H1 (cell line): ENCODE measurements around the gene PAWR. TPM values are rescaled to one million over a fixed set of nuclear protein-coding genes. Genes with fewer than 3 reads are reported as not detected.
"Not testable (repeated sequence)": the region's sequence is repeated elsewhere in the genome, so short reads cannot be mapped to it uniquely, and the experiment has no call there.

Experiments used
- CTCF ChIA-PET: fragments of 300-600 bp; sonication (Branson Sonifier 250); formaldehyde crosslinking; loops from one replicate; lab custom pipeline; 2021; ENCODE audit not compliant: partially characterized antibody; lab: Charles Lee
- POLR2A ChIA-PET: fragments of 300-600 bp; sonication (Branson Sonifier 250); formaldehyde crosslinking; loops from one replicate; lab custom pipeline; 2021; ENCODE audit warnings: inconsistent platforms; ENCODE audit not compliant: partially characterized antibody; lab: Charles Lee
- DNase-seq, 2 experiments: peaks; one replicate each; pipeline versions ENCODE4 v3.0.0 to v3.0.0-alpha.2; 2010 to 2022; ENCODE audit warnings: low spot score in 2 of 2, low read depth in 1 of 2, mixed read lengths in 1 of 2
- FAIRE-seq: peaks from 2 replicates; lab custom pipeline; 2011; peaks lifted over from hg19 to GRCh38; lab: Jason Lieb, UNC
- H2AFZ ChIP-seq: 2 replicates; pipeline ENCODE4 v1.8.1; 2012; ENCODE audit warnings: low read length, inconsistent platforms
- H2AK5ac ChIP-seq: 2 replicates; pipeline ENCODE4 v1.6.1; 2013; ENCODE audit warnings: low read depth, low read length
- H2BK120ac ChIP-seq: replicated peaks from 2 replicates; pipeline ENCODE3; 2013; ENCODE audit warnings: low read depth, low read length, inconsistent platforms
- H2BK12ac ChIP-seq: 2 replicates; pipeline ENCODE4 v1.6.1; 2013; ENCODE audit warnings: low read depth, low read length
- H2BK15ac ChIP-seq: 2 replicates; pipeline ENCODE4 v1.6.1; 2013; ENCODE audit warnings: low read length
- H2BK20ac ChIP-seq: 2 replicates; pipeline ENCODE4 v1.6.1; 2013; ENCODE audit warnings: low read length
- H2BK5ac ChIP-seq: 2 replicates; pipeline ENCODE4 v1.6.1; 2013; ENCODE audit warnings: low read depth, low read length
- H3K14ac ChIP-seq: 2 replicates; pipeline ENCODE4 v1.6.1; 2013; ENCODE audit warnings: inconsistent platforms; ENCODE audit not compliant: insufficient read length
- H3K18ac ChIP-seq: 2 replicates; pipeline ENCODE4 v1.6.1; 2013; ENCODE audit warnings: low read length; ENCODE audit errors: extremely low read depth
- H3K23ac ChIP-seq: 2 replicates; pipeline ENCODE4 v1.6.1; 2013; ENCODE audit warnings: inconsistent platforms; ENCODE audit not compliant: insufficient read length
- H3K23me2 ChIP-seq: 2 replicates; pipeline ENCODE4 v1.6.1; 2013; ENCODE audit warnings: low read depth, low read length
- H3K27ac ChIP-seq: 2 replicates; pipeline ENCODE4 v1.6.1; 2011; ENCODE audit warnings: low read depth, low read length, inconsistent platforms
- H3K27me3 ChIP-seq, 4 experiments: replicated peaks in 1 of 4; 1 replicate in 1 of 4; 2 replicates in 3 of 4; pipeline versions ENCODE4 v1.6.1 to v1.8.1; 2011 to 2013; ENCODE audit warnings: low read length in 3 of 4, mild to moderate bottlenecking in 3 of 4, inconsistent platforms in 2 of 4, mixed read lengths in 2 of 4, moderate library complexity in 1 of 4; ENCODE audit not compliant: control insufficient read depth in 3 of 4, insufficient read depth in 3 of 4; ENCODE audit errors: extremely low read depth in 1 of 4
- H3K36me3 ChIP-seq, 4 experiments: 2 replicates each; pipeline versions ENCODE4 v1.6.1 to v1.8.1; 2011 to 2013; ENCODE audit warnings: mild to moderate bottlenecking in 4 of 4, low read length in 3 of 4, moderate library complexity in 2 of 4, control low read depth in 1 of 4, inconsistent platforms in 1 of 4; ENCODE audit not compliant: insufficient read depth in 4 of 4, control insufficient read depth in 2 of 4
- H3K4ac ChIP-seq: replicated peaks from 2 replicates; pipeline ENCODE3; 2013; ENCODE audit warnings: low read length, low read depth, mixed read lengths, inconsistent platforms; ENCODE audit not compliant: insufficient read length
- H3K4me1 ChIP-seq, 4 experiments: replicated peaks in 1 of 4; 1 replicate in 1 of 4; 2 replicates in 3 of 4; pipeline versions ENCODE4 v1.6.1 to v1.8.1; 2011 to 2013; ENCODE audit warnings: low read length in 3 of 4, inconsistent platforms in 2 of 4, mixed read lengths in 1 of 4; ENCODE audit not compliant: insufficient read depth in 4 of 4, control insufficient read depth in 3 of 4
- H3K4me2 ChIP-seq, 2 experiments: 2 replicates each; pipeline versions ENCODE4 v1.6.1 to v1.8.1; 2011 to 2013; ENCODE audit warnings: low read depth in 2 of 2, low read length in 2 of 2, control low read depth in 1 of 2, inconsistent platforms in 1 of 2, mild to moderate bottlenecking in 1 of 2; ENCODE audit not compliant: insufficient read depth in 1 of 2
- H3K4me3 ChIP-seq, 4 experiments: fragments of 200-600, 300-600 bp in 1 of 4; sonication (generic), shearing (Covaris generic), sonication (Bioruptor Twin) in 1 of 4; 2 replicates each; pipeline versions ENCODE4 v1.5.1 to v1.8.1; 2011 to 2016; ENCODE audit warnings: low read length in 4 of 4, low read depth in 3 of 4, control low read depth in 2 of 4, inconsistent platforms in 2 of 4, mild to moderate bottlenecking in 2 of 4, mixed read lengths in 1 of 4, moderate library complexity in 1 of 4; ENCODE audit not compliant: insufficient read depth in 2 of 4; ENCODE audit errors: extremely low read depth in 1 of 4
- H3K56ac ChIP-seq: replicated peaks from 2 replicates; pipeline ENCODE3; 2013; ENCODE audit warnings: low read depth, mild to moderate bottlenecking, mixed read lengths, low read length, inconsistent platforms; ENCODE audit not compliant: insufficient read length
- H3K79me1 ChIP-seq: 2 replicates; pipeline ENCODE4 v1.6.1; 2013; ENCODE audit warnings: low read depth, low read length, control low read depth
- H3K79me2 ChIP-seq, 2 experiments: 2 replicates each; pipeline versions ENCODE4 v1.6.1 to v1.8.1; 2012 to 2013; ENCODE audit warnings: low read length in 2 of 2, mild to moderate bottlenecking in 2 of 2, inconsistent platforms in 1 of 2; ENCODE audit not compliant: insufficient read depth in 2 of 2, control insufficient read depth in 1 of 2
- H3K9ac ChIP-seq, 4 experiments: replicated peaks in 1 of 4; 1 replicate in 1 of 4; 2 replicates in 3 of 4; pipeline versions ENCODE4 v1.6.1 to v1.8.1; 2011 to 2013; ENCODE audit warnings: low read depth in 3 of 4, low read length in 3 of 4, control low read depth in 2 of 4, mild to moderate bottlenecking in 2 of 4, moderate library complexity in 2 of 4, inconsistent platforms in 1 of 4; ENCODE audit errors: extremely low read depth in 1 of 4
- H3K9me3 ChIP-seq, 2 experiments: 2 replicates each; pipeline versions ENCODE4 v1.6.1 to v1.8.1; 2012 to 2013; ENCODE audit warnings: mild to moderate bottlenecking in 2 of 2, moderate library complexity in 2 of 2, control low read depth in 1 of 2, inconsistent platforms in 1 of 2, low read depth in 1 of 2, low read length in 1 of 2, mixed read lengths in 1 of 2; ENCODE audit not compliant: insufficient read depth in 2 of 2
- H4K20me1 ChIP-seq, 2 experiments: replicated peaks in 1 of 2; 2 replicates each; pipeline versions ENCODE3 to v1.8.1; 2011 to 2013; ENCODE audit warnings: inconsistent platforms in 2 of 2, low read length in 2 of 2, mild to moderate bottlenecking in 1 of 2; ENCODE audit not compliant: insufficient read depth in 2 of 2, control insufficient read depth in 1 of 2
- H4K5ac ChIP-seq: 2 replicates; pipeline ENCODE4 v1.6.1; 2013; ENCODE audit warnings: low read length, low read depth, mixed read lengths, inconsistent platforms; ENCODE audit not compliant: insufficient read length
- H4K8ac ChIP-seq: 2 replicates; pipeline ENCODE4 v1.8.0; 2013; ENCODE audit warnings: mild to moderate bottlenecking, moderate library complexity, low read length, inconsistent platforms; ENCODE audit not compliant: insufficient read depth; ENCODE audit errors: extremely low read depth
- H4K91ac ChIP-seq: replicated peaks from 2 replicates; pipeline ENCODE3; 2013; ENCODE audit warnings: low read length, mixed read lengths, inconsistent platforms; ENCODE audit not compliant: insufficient read length
- CREB1 ChIP-seq: IDR thresholded peaks from 2 replicates; pipeline ENCODE4 v1.6.1; 2012; ENCODE audit warnings: inconsistent platforms
- CTCF ChIP-seq, 3 experiments: IDR thresholded peaks; 1 replicate in 2 of 3; 2 replicates in 1 of 3; pipeline versions ENCODE4 v1.5.1 to v1.6.1; 2011; ENCODE audit warnings: low read length in 3 of 3, mild to moderate bottlenecking in 3 of 3, inconsistent platforms in 2 of 3, low read depth in 1 of 3, moderate library complexity in 1 of 3; ENCODE audit not compliant: insufficient read depth in 1 of 3; ENCODE audit errors: control extremely low read depth in 1 of 3
- EZH2 ChIP-seq: fragments of 200-600 bp; sonication (generic); IDR thresholded peaks from 2 replicates; pipeline ENCODE4 v1.7.1; 2012; ENCODE audit warnings: low read depth, mild to moderate bottlenecking, moderate library complexity, low read length, inconsistent platforms; ENCODE audit not compliant: severe bottlenecking
- JUND ChIP-seq: IDR thresholded peaks from 2 replicates; pipeline ENCODE4 v1.6.1; 2011; ENCODE audit warnings: mild to moderate bottlenecking, improper control_type of control experiment, low read length
- SP1 ChIP-seq: IDR thresholded peaks from 2 replicates; pipeline ENCODE4 v1.6.1; 2011; ENCODE audit warnings: low read depth, low read length
- ZNF274 ChIP-seq: IDR thresholded peaks from 2 replicates; pipeline ENCODE4 v1.7.0; 2012; ENCODE audit warnings: low read length, borderline replicate concordance; ENCODE audit errors: extremely low read depth
- WGBS, 2 experiments: shearing (Covaris generic) in 1 of 2; methylation state at CpG; one replicate each; pipeline versions ENCODE4 v1.1.6 to v1.1.7; 2013 to 2015; ENCODE audit warnings: low lambda C conversion rate in 2 of 2, mixed read lengths in 2 of 2, inconsistent platforms in 1 of 2, low coverage in 1 of 2, missing lambda C conversion rate in 1 of 2; ENCODE audit not compliant: insufficient replicate concordance in 2 of 2, insufficient coverage in 1 of 2, insufficient read length in 1 of 2; ENCODE audit errors: extremely low coverage in 1 of 2, missing lambda C conversion rate in 1 of 2; 5-methylcytosine and 5-hydroxymethylcytosine counted together
- polyA plus RNA-seq, 7 experiments: library from polyadenylated mRNA; depleted of rRNA in 3 of 7; stranded (reverse) in 5 of 7; unstranded in 2 of 7; fragments of >200 nt in 5 of 7; fragments of 200-250 nt in 2 of 7; gene quantifications; 1 replicate in 5 of 7; 2 replicates in 1 of 7; 4 replicates in 1 of 7; pipeline versions ENCODE4 v1.2.1 to v1.2.3, GENCODE V29; 2011 to 2013; ENCODE audit warnings: missing spikeins in 2 of 7, mixed read lengths in 2 of 7
- total RNA-seq: library from RNA; stranded (reverse); fragmentation: NEBNext Ultra II Directional; extraction: Animal tissue kit (Norgen Biotek cat#: 25700); gene quantifications from 2 replicates; pipeline ENCODE4 v1.2.1, GENCODE V29; 2021

PAWR gene
- total and polyA plus RNA-seq, 2 of the 8 experiments (the other 6 are each of a cell fraction or from before 2014, with no cell fraction given) = 28.3 to 327 TPM

GRCh38 chr12:79566452-79567174, 124.2 kb downstream of the PAWR start (continued):
- TF ChIP-seq CTCF (IDR thresholded peaks at IDR 0.05; ENCODE audit: control extremely low read depth in 1 of 3, insufficient read depth in 1 of 3, low read depth in 1 of 3, low read length in 3 of 3) = no peak
- TF ChIP-seq CREB1 = no peak
- no peak for TF ChIP-seq JUND
- no peak for TF ChIP-seq EZH2
- TF ChIP-seq SP1 = no peak
- no peak for TF ChIP-seq ZNF274

GRCh38 chr12:79564727-79565350, 125.9 kb downstream of the PAWR start:
- H3K27me3 ChIP-seq, FAIRE-seq, H3K56ac ChIP-seq, H3K9ac ChIP-seq, H3K23ac ChIP-seq, H4K91ac ChIP-seq, H4K20me1 ChIP-seq, H4K8ac ChIP-seq, H3K4me2 ChIP-seq, H3K18ac ChIP-seq, H2BK120ac ChIP-seq, H3K4me1 ChIP-seq, H3K14ac ChIP-seq, H4K5ac ChIP-seq, H2BK12ac ChIP-seq, H3K79me2 ChIP-seq, H3K4ac ChIP-seq, H3K23me2 ChIP-seq, H2AK5ac ChIP-seq, H2BK20ac ChIP-seq, H3K79me1 ChIP-seq, H3K27ac ChIP-seq, H2BK5ac ChIP-seq, H2AFZ ChIP-seq, DNase-seq, H2BK15ac ChIP-seq, H3K4me3 ChIP-seq: not testable (repeated sequence)
- ChIA-PET CTCF (interaction anchor here (1.5 kb wide), 1 partner anchor 53 kb away, joined by 4 read pairs; no protein-coding TSS in a partner anchor), POLR2A (interaction anchor here (0.9 to 1.1 kb wide), 2 partner anchors 10 to 31 kb away, joined by 3 to 4 read pairs; no protein-coding TSS in a partner anchor)
- peaks cover 28 to 43% of the 10 kb centered on the region in 2 experiments for H3K9me3 ChIP-seq
- 97% methylated on average over 23 of the region's 29 CpGs; no CpG with 5 or more reads in 1 of the 2 experiments for WGBS, 2 experiments
- H3K36me3 ChIP-seq = peaks cover 5 to 84% (median 43%) of the 10 kb centered on the region in 4 experiments; a peak in 7 of 8 replicates
